Activated CD8-positive, alpha-beta memory T cell treated with anti-CD3 and anti-CD28 coated beads, Interleukin-2, amount 10 ng/mL, durations not matched to agents 7 days and 5 days (primary cell): ENCODE measurements around the gene RFNG. TPM values are rescaled to one million over a fixed set of nuclear protein-coding genes. Genes with fewer than 3 reads are reported as not detected.

Experiments used
- ATAC-seq: fragments of 150-1000 bp; cut with Tn5 transposase; one replicate; pipeline ENCODE4 v1.10.0; 2021; ENCODE audit warnings: moderate library complexity
- CTCF ChIA-PET: fragments of 350-600 bp; sonication (Branson Sonifier 250); formaldehyde crosslinking; loops from one replicate; lab custom pipeline; 2021; ENCODE audit warnings: antibody characterized with exemption; lab: Charles Lee
- DNase-seq: peaks from one replicate; pipeline ENCODE4 v3.0.0-alpha.2; 2020
- H3K27ac Mint-ChIP-seq: one replicate; pipeline ENCODE4 v1.8.0; 2021; ENCODE audit warnings: mild to moderate bottlenecking, mixed read lengths
- H3K27me3 Mint-ChIP-seq: one replicate; pipeline ENCODE4 v1.8.0; 2021; ENCODE audit warnings: mixed read lengths
- H3K36me3 Mint-ChIP-seq: one replicate; pipeline ENCODE4 v1.8.0; 2021; ENCODE audit warnings: mild to moderate bottlenecking, mixed read lengths
- H3K4me1 Mint-ChIP-seq: one replicate; pipeline ENCODE4 v1.8.0; 2021; ENCODE audit warnings: mixed read lengths
- H3K4me3 Mint-ChIP-seq: one replicate; pipeline ENCODE4 v1.8.0; 2021; ENCODE audit warnings: mild to moderate bottlenecking, moderate library complexity, mixed read lengths
- H3K9me3 Mint-ChIP-seq: one replicate; pipeline ENCODE4 v1.8.0; 2022; ENCODE audit warnings: low read depth, mixed read lengths
- total RNA-seq, 2 experiments: library from RNA; stranded (reverse); gene quantifications; one replicate each; pipeline ENCODE4 v1.2.3, GENCODE V29; 2021

The RFNG gene
- total RNA-seq, 2 experiments from 2014 or later, result 20.9 to 23.0 TPM

GRCh38 chr17:82023447-82024241 is 28.0 kb downstream of the RFNG start:
- Mint-ChIP-seq H3K27me3 (no peaks in the 10 kb centered on the region), H3K36me3 (peaks cover 1% of the 10 kb centered on the region), H3K4me3 (peak overlapping the region; percentile 82), H3K4me1 (peaks cover 32% of the 10 kb centered on the region), H3K9me3 (no peaks in the 10 kb centered on the region), H3K27ac (peak overlapping the region; percentile 52)
- CTCF ChIA-PET, result interaction anchor here (1.0 to 9.0 kb wide), 9 partner anchors 11 to 213 kb away, joined by 4 to 181 read pairs (median 7); partner anchors contain the start of genes ARHGDIA, DCXR, MAFG and NOTUM
- DNase-seq (peak; percentile 61), ATAC-seq (no peak)

- no peaks in the 10 kb centered on the region for H3K27me3 Mint-ChIP-seq
- peak within 1 kb of the TSS; percentile 82 for H3K4me3 Mint-ChIP-seq
- peaks cover 32% of the 10 kb centered on the region for H3K4me1 Mint-ChIP-seq
- H3K9me3 Mint-ChIP-seq, result no peaks in the 10 kb centered on the region
- ATAC-seq (peak; percentile 95), DNase-seq (peak; percentile 100)
- CTCF ChIA-PET, result interaction anchor here (1.0 to 9.0 kb wide), 16 partner anchors 12 to 213 kb away, joined by 3 to 181 read pairs (median 6); partner anchors contain the start of genes ARHGDIA, DCXR, GPS1 and MAFG
- H3K27ac Mint-ChIP-seq, result peak within 1 kb of the TSS; percentile 78
- H3K36me3 Mint-ChIP-seq, result peaks cover 4% of the 10 kb centered on the region
These were observed 28.6 kb downstream of the RFNG start, which contains the start of gene LRRC45 for GRCh38 chr17:82022981-82023446. Gene LRRC45 (plus strand): TSS chr17:82023305. CDS start chr17:82023644, 339 bp downstream.

GRCh38 chr17:82022310-82022980 is 29.2 kb downstream of the RFNG start, which contains the start of gene CENPX:
Gene CENPX (minus strand): TSS chr17:82022878. CDS start chr17:82022861, 17 bp downstream.
- CTCF ChIA-PET, result interaction anchor here (0.9 to 9.0 kb wide), 22 partner anchors 8 to 214 kb away, joined by 3 to 181 read pairs (median 7); partner anchors contain the start of genes ARHGDIA, DCXR, GPS1 and MAFG
- H3K4me1 Mint-ChIP-seq, result peaks cover 29% of the 10 kb centered on the region
- peak within 1 kb of the TSS; percentile 82 for H3K4me3 Mint-ChIP-seq

GRCh38 chr17:82021900-82022309 is 29.7 kb downstream of the RFNG start:
- Mint-ChIP-seq H3K27me3 (no peaks in the 10 kb centered on the region), H3K4me3 (peak overlapping the region; percentile 82), H3K27ac (peak overlapping the region; percentile 78), H3K36me3 (peaks cover 4% of the 10 kb centered on the region), H3K4me1 (peaks cover 25% of the 10 kb centered on the region), H3K9me3 (no peaks in the 10 kb centered on the region)
- CTCF ChIA-PET, result interaction anchor here (0.9 to 9.0 kb wide), 18 partner anchors 8 to 184 kb away, joined by 3 to 181 read pairs (median 5); partner anchors contain the start of genes DCXR, GPS1, MAFG and NOTUM
- DNase-seq (no peak), ATAC-seq (no peak)

More at GRCh38 chr17:82022310-82022980, 29.2 kb downstream of the RFNG start, which contains the start of gene CENPX:
- no peaks in the 10 kb centered on the region for H3K27me3 Mint-ChIP-seq
- H3K9me3 Mint-ChIP-seq, result no peaks in the 10 kb centered on the region
- peaks cover 4% of the 10 kb centered on the region for H3K36me3 Mint-ChIP-seq
- peak within 1 kb of the TSS; percentile 78 for H3K27ac Mint-ChIP-seq
- DNase-seq (no peak), ATAC-seq (no peak)

- H3K9me3 Mint-ChIP-seq, result no peaks in the 10 kb centered on the region
- H3K27me3 Mint-ChIP-seq, result no peaks in the 10 kb centered on the region
- CTCF ChIA-PET, result interaction anchor here (0.9 to 9.0 kb wide), 22 partner anchors 9 to 199 kb away, joined by 3 to 181 read pairs (median 6); partner anchors contain the start of genes ASPSCR1, DCXR, MAFG and NOTUM
- H3K4me1 Mint-ChIP-seq, result peaks cover 20% of the 10 kb centered on the region
- peak overlapping the region; percentile 82 for H3K4me3 Mint-ChIP-seq
- peak; percentile 76 for DNase-seq
- peaks cover 4% of the 10 kb centered on the region for H3K36me3 Mint-ChIP-seq
- no peak for ATAC-seq
- H3K27ac Mint-ChIP-seq, result peak overlapping the region; percentile 78
These were observed 30.3 kb downstream of the RFNG start for GRCh38 chr17:82021107-82021899.

DNA sequence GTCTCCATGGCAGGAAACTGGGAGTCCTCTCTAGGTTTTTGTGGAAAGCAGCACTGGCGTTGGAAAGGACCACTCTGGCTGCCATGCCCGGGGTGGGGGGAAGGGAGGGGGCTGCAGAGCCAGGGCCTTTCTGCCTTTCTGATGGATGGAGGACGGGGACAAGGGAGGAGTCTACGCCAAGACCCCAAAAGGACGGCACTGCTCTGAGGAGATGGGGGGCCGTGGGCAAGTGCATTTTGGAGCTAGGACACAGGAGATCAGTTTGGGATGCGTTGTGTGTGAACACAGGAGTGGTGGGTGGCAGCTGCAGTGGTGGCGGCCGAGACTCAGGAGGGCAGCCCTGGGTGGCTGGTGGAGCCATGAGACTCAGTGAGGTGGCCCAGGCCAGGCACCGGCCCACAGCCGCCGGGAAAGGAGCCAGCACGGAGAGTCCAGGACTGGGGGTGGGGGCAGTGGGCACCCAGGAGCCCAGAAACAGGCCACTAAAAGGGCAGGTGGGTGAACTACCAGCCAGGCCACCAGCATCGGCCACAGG is 31.0 kb downstream of the RFNG start:
- ATAC-seq (no peak), DNase-seq (no peak)
- H3K27ac Mint-ChIP-seq, result peak overlapping the region; percentile 40
- peak overlapping the region; percentile 40 for H3K4me3 Mint-ChIP-seq
- H3K9me3 Mint-ChIP-seq, result no peaks in the 10 kb centered on the region
- peaks cover 4% of the 10 kb centered on the region for H3K36me3 Mint-ChIP-seq
- CTCF ChIA-PET, result interaction anchor here (0.7 to 9.0 kb wide), 28 partner anchors 8 to 281 kb away, joined by 3 to 181 read pairs (median 4); partner anchors contain the start of genes ASPSCR1, DCXR, NOTUM and RAC3
- peaks cover 18% of the 10 kb centered on the region for H3K4me1 Mint-ChIP-seq
- no peaks in the 10 kb centered on the region for H3K27me3 Mint-ChIP-seq

DNA sequence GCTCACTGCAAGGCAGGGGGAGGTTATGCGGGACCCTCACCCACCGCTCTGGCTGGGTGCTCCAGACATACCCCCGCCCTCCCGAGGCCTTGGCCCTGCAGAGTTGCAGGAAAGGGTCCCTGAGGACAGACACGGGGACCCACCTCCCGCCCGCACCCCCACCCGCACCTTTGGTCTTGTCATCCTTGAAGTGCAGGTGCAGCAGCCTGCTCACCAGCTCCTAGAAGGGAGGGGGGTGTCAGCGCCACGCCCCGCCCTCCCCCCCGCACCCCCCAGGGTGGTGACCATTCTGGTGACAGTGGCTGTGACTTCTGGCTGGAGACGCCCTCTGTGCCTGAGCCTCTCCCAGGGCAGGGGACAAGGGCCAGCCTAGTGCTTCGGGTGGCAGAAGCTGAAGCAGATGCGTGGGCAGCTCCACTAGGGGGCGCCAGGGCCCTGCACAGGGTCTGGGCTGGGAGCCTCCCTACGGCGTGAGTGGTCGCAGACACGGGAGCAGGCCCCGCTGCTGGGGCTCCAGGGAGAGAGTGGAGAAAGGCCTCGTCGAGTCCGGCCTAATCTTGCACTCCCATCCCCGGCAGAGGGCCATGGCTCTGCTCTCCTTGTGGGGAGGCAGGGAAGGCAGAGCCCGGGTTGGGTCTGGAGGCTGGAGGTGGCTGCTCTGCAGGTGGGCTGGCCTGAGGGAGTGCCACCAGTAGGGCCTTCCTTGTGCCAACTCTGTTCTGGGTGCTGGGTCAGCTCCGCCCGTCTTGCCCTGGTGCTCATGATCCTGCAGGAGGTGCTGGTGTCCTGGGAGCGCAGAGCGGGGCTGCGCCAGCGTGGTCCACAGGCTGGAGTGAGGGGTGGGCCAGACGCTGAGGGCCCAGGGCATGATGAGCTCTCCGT is 31.7 kb downstream of the RFNG start:
- Mint-ChIP-seq H3K27me3 (no peaks in the 10 kb centered on the region), H3K27ac (no peak overlapping the region), H3K9me3 (no peaks in the 10 kb centered on the region), H3K4me1 (peaks cover 18% of the 10 kb centered on the region), H3K4me3 (no peak overlapping the region), H3K36me3 (peaks cover 4% of the 10 kb centered on the region)
- peak; percentile 79 for DNase-seq
- no peak for ATAC-seq
- CTCF ChIA-PET, result interaction anchor here (0.6 to 9.0 kb wide), 33 partner anchors 10 to 398 kb away, joined by 3 to 181 read pairs (median 4); partner anchors contain the start of genes ASPSCR1, DCXR, FASN and NOTUM

DNA sequence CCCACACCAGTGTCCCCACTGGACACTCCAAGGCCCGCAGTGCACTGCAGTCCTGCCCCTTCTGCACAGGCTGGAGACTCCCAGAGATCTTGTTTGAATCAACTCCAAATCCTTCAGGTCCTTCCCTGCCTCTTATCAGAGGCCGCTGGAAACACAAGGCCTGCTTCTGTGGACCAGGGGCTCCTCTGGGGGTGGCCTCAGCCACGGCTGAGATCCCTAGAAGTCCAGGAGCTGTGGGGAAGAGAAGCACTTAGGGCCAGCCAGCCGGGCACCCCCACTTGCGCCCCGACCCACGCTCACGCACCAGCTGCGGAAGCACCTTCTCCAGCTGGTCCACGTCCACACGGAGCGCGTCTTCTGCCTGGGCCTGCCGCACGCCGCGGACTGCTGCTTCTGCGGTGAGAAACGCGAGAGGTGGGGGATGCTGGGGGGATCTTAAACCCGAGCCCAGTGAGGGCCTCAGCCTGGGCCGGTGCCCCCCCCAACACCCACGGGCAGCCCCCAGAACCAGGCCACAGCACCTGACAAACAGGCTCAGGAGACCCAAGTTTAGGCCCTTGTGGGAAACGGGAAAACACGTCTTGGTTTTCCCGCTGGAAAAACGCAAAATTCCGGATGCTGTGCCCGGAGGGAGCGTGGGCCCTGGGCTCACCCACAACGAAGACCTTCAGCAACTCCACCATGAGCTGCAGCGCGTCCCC is 32.5 kb downstream of the RFNG start:
- CTCF ChIA-PET, result interaction anchor here (0.6 to 9.0 kb wide), 29 partner anchors 9 to 399 kb away, joined by 3 to 181 read pairs (median 4); partner anchors contain the start of genes ASPSCR1, DCXR, FASN and NOTUM
- Mint-ChIP-seq H3K36me3 (peaks cover 4% of the 10 kb centered on the region), H3K4me3 (no peak overlapping the region), H3K27ac (no peak overlapping the region), H3K9me3 (no peaks in the 10 kb centered on the region), H3K4me1 (peaks cover 15% of the 10 kb centered on the region), H3K27me3 (no peaks in the 10 kb centered on the region)
- DNase-seq, result no peak
- ATAC-seq, result no peak

- CTCF ChIA-PET, result interaction anchor here (1.4 to 9.0 kb wide), 3 partner anchors 11 to 58 kb away, joined by 7 to 181 read pairs (median 10); partner anchors contain the start of gene NOTUM
- ATAC-seq (no peak), DNase-seq (no peak)
- no peaks in the 10 kb centered on the region for H3K27me3 Mint-ChIP-seq
- peaks cover 11% of the 10 kb centered on the region for H3K4me1 Mint-ChIP-seq
- no peaks in the 10 kb centered on the region for H3K9me3 Mint-ChIP-seq
- no peak overlapping the region for H3K4me3 Mint-ChIP-seq
- H3K27ac Mint-ChIP-seq, result no peak overlapping the region
- H3K36me3 Mint-ChIP-seq, result peaks cover 4% of the 10 kb centered on the region
These were observed 33.2 kb downstream of the RFNG start for GRCh38 chr17:82018152-82018988.

DNA sequence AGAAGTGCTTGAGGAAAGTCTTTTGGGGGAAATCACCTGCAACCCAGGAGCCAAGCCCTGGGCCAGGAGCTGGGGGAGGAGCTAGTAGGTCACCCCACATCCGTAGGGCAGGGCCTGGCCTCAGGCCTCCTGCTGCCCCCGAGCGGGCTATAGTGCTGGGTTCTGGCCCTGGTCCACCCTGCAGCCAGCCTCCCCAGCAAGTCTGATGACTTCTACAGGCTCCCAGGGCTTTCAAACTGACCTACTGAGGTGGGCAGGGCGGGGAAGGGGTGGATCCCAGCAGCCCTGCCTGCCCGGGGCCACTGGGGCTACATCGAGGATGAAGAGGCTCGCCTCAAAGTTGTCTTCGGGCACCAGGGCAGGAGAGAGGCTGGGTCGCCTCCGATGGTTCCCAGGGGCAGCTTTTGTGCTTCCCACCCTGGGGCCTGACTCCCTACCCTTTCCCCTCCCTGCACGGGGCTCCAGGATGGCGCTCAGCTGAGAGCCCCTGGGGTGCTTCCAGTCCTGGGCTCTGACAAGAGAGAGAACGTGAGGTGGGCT is 33.9 kb downstream of the RFNG start:
- ATAC-seq, result no peak
- CTCF ChIA-PET, result interaction anchor here (1.4 to 9.0 kb wide), 2 partner anchors 12 to 58 kb away, joined by 7 to 181 read pairs; partner anchors contain the start of gene NOTUM
- no peaks in the 10 kb centered on the region for H3K9me3 Mint-ChIP-seq
- H3K4me3 Mint-ChIP-seq, result no peak overlapping the region
- no peaks in the 10 kb centered on the region for H3K27me3 Mint-ChIP-seq
- peaks cover 4% of the 10 kb centered on the region for H3K36me3 Mint-ChIP-seq
- DNase-seq, result no peak
- H3K4me1 Mint-ChIP-seq, result peaks cover 11% of the 10 kb centered on the region
- no peak overlapping the region for H3K27ac Mint-ChIP-seq
